A549 (cell line): Measurements from ENCODE around the gene SOX13. TPM values are rescaled to one million over a fixed set of nuclear protein-coding genes. Genes with fewer than 3 reads are reported as not detected.

ENCODE experiments used
- ATAC-seq, 2 experiments: fragments of 200-7000 bp in 1 of 2; fragments of >200 bp in 1 of 2; cut with Nextera tagmentation in 1 of 2; cut with Tn5 transposase in 1 of 2; 3 replicates each; pipeline versions ENCODE4 v1.8.0 to v1.9.1; 2018 to 2020; ENCODE audit warnings: mild to moderate bottlenecking in 1 of 2, moderate library complexity in 1 of 2
- CTCF ChIA-PET: fragments of 300-600 bp; sonication (Branson Sonifier 250); formaldehyde crosslinking; extraction: SDS; loops from one replicate; lab custom pipeline; 2021; ENCODE audit warnings: antibody characterized with exemption, inconsistent platforms; lab: Yijun Ruan, JAX
- POLR2A ChIA-PET: fragments of 350-600 bp; formaldehyde crosslinking; extraction: SDS; loops from one replicate; lab custom pipeline; 2021; ENCODE audit warnings: antibody characterized with exemption, inconsistent platforms; lab: Yijun Ruan, JAX
- DNase-seq, 2 experiments: peaks; one replicate each; pipeline versions ENCODE4 v3.0.0 to v3.0.0-alpha.2; 2011 to 2016; ENCODE audit warnings: low read depth in 1 of 2, low spot score in 1 of 2
- FAIRE-seq: peaks from 2 replicates; lab custom pipeline; 2011; peaks lifted over from hg19 to GRCh38; lab: Jason Lieb, UNC
- H3K27ac ChIP-seq, 2 experiments: fragments of >200 bp; sonication (Bioruptor Twin); formaldehyde crosslinking; 3 replicates each; pipeline ENCODE4 v1.5.1; 2016 to 2017
- H3K4me1 ChIP-seq: fragments of >200 bp; sonication (Bioruptor Twin); formaldehyde crosslinking; 3 replicates; pipeline ENCODE4 v1.6.1; 2016
- H3K4me2 ChIP-seq: fragments of >200 bp; sonication (Bioruptor Twin); formaldehyde crosslinking; 3 replicates; pipeline ENCODE4 v1.6.1; 2016
- H3K4me3 ChIP-seq: fragments of >200 bp; sonication (Bioruptor Twin); formaldehyde crosslinking; 3 replicates; pipeline ENCODE4 v1.5.1; 2016
- H3K9me3 ChIP-seq: fragments of >200 bp; sonication (Bioruptor Twin); formaldehyde crosslinking; 3 replicates; pipeline ENCODE4 v1.6.1; 2016
- BHLHE40 ChIP-seq: IDR thresholded peaks from 2 replicates; pipeline ENCODE4 v1.6.1; 2012; ENCODE audit warnings: low read depth, low read length, inconsistent platforms
- CBX8 ChIP-seq: fragments of 200-600 bp; sonication (generic); IDR thresholded peaks from 2 replicates; pipeline ENCODE4 v1.6.1; 2016
- CEBPB ChIP-seq, 2 experiments: fragments of >200 bp in 1 of 2; sonication (Bioruptor Twin) in 1 of 2; formaldehyde crosslinking in 1 of 2; IDR thresholded peaks; 2 replicates each; pipeline ENCODE4 v1.6.1; 2012 to 2016
- CHD2 ChIP-seq: fragments of 150-350 bp; IDR thresholded peaks from 2 replicates; pipeline ENCODE4 v1.6.1; 2014; ENCODE audit warnings: low read length; ENCODE audit not compliant: partially characterized antibody
- CHD4 ChIP-seq: fragments of 200-600 bp; sonication (generic); IDR thresholded peaks from 2 replicates; pipeline ENCODE4 v1.6.1; 2016; ENCODE audit warnings: antibody characterized with exemption, mild to moderate bottlenecking, borderline replicate concordance
- EHF ChIP-seq: fragments of 250-450 bp; sonication (Bioruptor Pico); IDR thresholded peaks from 2 replicates; pipeline ENCODE4 v1.5.0; 2020; ENCODE audit warnings: mild to moderate bottlenecking
- EP300 ChIP-seq, 2 experiments: fragments of >200 bp; sonication (Bioruptor Twin); formaldehyde crosslinking; IDR thresholded peaks; 2 replicates in 1 of 2; 3 replicates in 1 of 2; pipeline ENCODE4 v1.6.1; 2016 to 2017
- ESRRA ChIP-seq: fragments of 150-350 bp; IDR thresholded peaks from 2 replicates; pipeline ENCODE4 v1.6.1; 2014; ENCODE audit warnings: mild to moderate bottlenecking, low read length, borderline replicate concordance
- FOSB ChIP-seq: fragments of 250-450 bp; sonication (Bioruptor Pico); IDR thresholded peaks from 2 replicates; pipeline ENCODE4 v1.5.0; 2020; ENCODE audit warnings: mild to moderate bottlenecking, moderate library complexity
- FOXS1 ChIP-seq: fragments of 250-450 bp; sonication (Bioruptor Pico); IDR thresholded peaks from 2 replicates; pipeline ENCODE4 v1.5.0; 2020; ENCODE audit warnings: mild to moderate bottlenecking, moderate library complexity
- HEYL ChIP-seq: fragments of 250-450 bp; sonication (Bioruptor Pico); IDR thresholded peaks from 2 replicates; pipeline ENCODE4 v1.8.0; 2021; ENCODE audit warnings: mild to moderate bottlenecking, moderate library complexity
- HOXB13 ChIP-seq: fragments of 250-450 bp; sonication (Bioruptor Pico); IDR thresholded peaks from 2 replicates; pipeline ENCODE4 v1.5.0; 2020; ENCODE audit warnings: low read depth, mild to moderate bottlenecking, moderate library complexity
- KDM1A ChIP-seq: fragments of 200-600 bp; sonication (generic); IDR thresholded peaks from 2 replicates; pipeline ENCODE4 v1.6.1; 2016; ENCODE audit warnings: low read depth, mild to moderate bottlenecking
- MAFK ChIP-seq: fragments of 450-650 bp; IDR thresholded peaks from 2 replicates; pipeline ENCODE4 v1.6.1; 2014; ENCODE audit not compliant: partially characterized antibody
- NR3C1 ChIP-seq: fragments of >200 bp; sonication (Bioruptor Twin); formaldehyde crosslinking; IDR thresholded peaks from 3 replicates; pipeline ENCODE4 v1.6.1; 2017
- POLR2AphosphoS2 ChIP-seq: conservative IDR thresholded peaks from 2 replicates; pipeline ENCODE4 v1.6.1; 2012; ENCODE audit warnings: low read length, improper control_type of control experiment, inconsistent platforms
- RAD21 ChIP-seq, 2 experiments: fragments of >200 bp in 1 of 2; sonication (Bioruptor Twin) in 1 of 2; formaldehyde crosslinking in 1 of 2; IDR thresholded peaks in 1 of 2; conservative IDR thresholded peaks in 1 of 2; 2 replicates in 1 of 2; 3 replicates in 1 of 2; pipeline ENCODE4 v1.6.1; 2012 to 2018; ENCODE audit warnings: inconsistent platforms in 1 of 2
- RARB ChIP-seq: fragments of 250-450 bp; sonication (Bioruptor Pico); IDR thresholded peaks from 2 replicates; pipeline ENCODE4 v1.8.0; 2021; ENCODE audit warnings: mild to moderate bottlenecking, moderate library complexity
- RCOR1 ChIP-seq: fragments of 150-350 bp; IDR thresholded peaks from 2 replicates; pipeline ENCODE4 v1.6.1; 2014; ENCODE audit warnings: antibody characterized with exemption, low read length, low read depth
- RFX5 ChIP-seq: fragments of 450-650 bp; IDR thresholded peaks from 2 replicates; pipeline ENCODE4 v1.7.1; 2014; ENCODE audit warnings: antibody characterized with exemption, mild to moderate bottlenecking, moderate library complexity
- RNF2 ChIP-seq: fragments of 200-600 bp; sonication (generic); IDR thresholded peaks from 2 replicates; pipeline ENCODE4 v1.6.1; 2016; ENCODE audit warnings: low read depth, mild to moderate bottlenecking, antibody characterized with exemption, moderate library complexity, borderline replicate concordance
- SMC3 ChIP-seq: fragments of >200 bp; sonication (Bioruptor Twin); formaldehyde crosslinking; IDR thresholded peaks from 3 replicates; pipeline ENCODE4 v1.6.1; 2018; ENCODE audit warnings: inconsistent platforms
- ZC3H11A ChIP-seq: fragments of 450-650 bp; IDR thresholded peaks from 2 replicates; pipeline ENCODE4 v1.6.1; 2014; ENCODE audit warnings: antibody characterized with exemption, mild to moderate bottlenecking
- ZNF302 ChIP-seq: fragments of 250-450 bp; sonication (Bioruptor Pico); IDR thresholded peaks from 2 replicates; pipeline ENCODE4 v1.9.0; 2021; ENCODE audit warnings: inconsistent platforms, mild to moderate bottlenecking, moderate library complexity
- ZSCAN20 ChIP-seq: fragments of 250-450 bp; sonication (Bioruptor Pico); IDR thresholded peaks from 2 replicates; pipeline ENCODE4 v1.8.0; 2022; ENCODE audit warnings: mild to moderate bottlenecking, moderate library complexity
- WGBS: methylation state at CpG from one replicate; pipeline ENCODE4 v1.1.6; 2017; ENCODE audit errors: missing lambda C conversion rate; 5-methylcytosine and 5-hydroxymethylcytosine counted together
- polyA plus RNA-seq, 4 experiments: library from polyadenylated mRNA; depleted of rRNA in 3 of 4; stranded (reverse); fragments of >200 nt; fragmentation: RNase III in 1 of 4; extraction: RNeasy Plus Mini Kit Qiagen cat#74134 plus additional on column Dnase treatment in 1 of 4; gene quantifications; 2 replicates in 3 of 4; 3 replicates in 1 of 4; pipeline ENCODE4 v1.2.3, GENCODE V29; 2011 to 2017
- TF ChIP-seq, protein P1 (sequence below): IDR thresholded peaks from 2 replicates; pipeline ENCODE4 v1.6.1; 2012
- TF ChIP-seq, protein P2 (sequence below): IDR thresholded peaks from 2 replicates; pipeline ENCODE4 v1.6.1; 2012
- TF ChIP-seq, protein P3 (sequence below): fragments of 450-650 bp; IDR thresholded peaks from 2 replicates; pipeline ENCODE4 v1.6.1; 2014; ENCODE audit warnings: antibody characterized with exemption
- TF ChIP-seq, protein P4 (sequence below): fragments of >200 bp; sonication (Bioruptor Twin); formaldehyde crosslinking; IDR thresholded peaks from 2 replicates; pipeline ENCODE4 v1.6.1; 2016

The SOX13 gene
- polyA plus RNA-seq, 2 of the 4 experiments (the other 2 are of a cell fraction): 6.8 to 9.8 TPM

DNA sequence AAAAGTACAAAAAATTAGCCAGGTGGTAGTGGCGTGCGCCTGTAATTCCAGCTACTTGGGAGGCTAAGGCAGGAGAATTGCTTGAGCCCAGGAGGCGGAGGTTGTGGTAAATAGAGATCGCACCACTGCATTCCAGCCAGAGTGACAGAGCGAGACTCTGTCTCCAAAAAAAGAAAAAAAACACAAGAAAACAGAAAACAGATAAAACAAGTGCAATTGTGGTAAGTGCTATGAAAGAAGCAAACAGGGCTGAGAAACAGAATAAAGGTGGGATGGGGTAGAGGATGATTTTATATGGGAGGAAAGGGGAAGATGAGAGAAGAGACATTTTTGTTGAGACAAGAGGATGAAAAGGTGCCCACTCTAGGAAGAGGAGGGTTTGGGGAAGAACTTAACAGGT, 5.0 kb upstream of the SOX13 start (continued):
- TF ChIP-seq, protein P1, sequence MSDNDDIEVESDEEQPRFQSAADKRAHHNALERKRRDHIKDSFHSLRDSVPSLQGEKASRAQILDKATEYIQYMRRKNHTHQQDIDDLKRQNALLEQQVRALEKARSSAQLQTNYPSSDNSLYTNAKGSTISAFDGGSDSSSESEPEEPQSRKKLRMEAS: no peak
- TF ChIP-seq ZSCAN20 (CRISPR knock-in tag) (no peak), NR3C1 (no peak), MAFK (no peak), POLR2AphosphoS2 (no peak), EHF (CRISPR knock-in tag) (no peak), RAD21 (conservative IDR thresholded peaks at IDR 0.05 in 1 of 2, IDR thresholded peaks at IDR 0.05 in 1 of 2) (no peak)

DNA sequence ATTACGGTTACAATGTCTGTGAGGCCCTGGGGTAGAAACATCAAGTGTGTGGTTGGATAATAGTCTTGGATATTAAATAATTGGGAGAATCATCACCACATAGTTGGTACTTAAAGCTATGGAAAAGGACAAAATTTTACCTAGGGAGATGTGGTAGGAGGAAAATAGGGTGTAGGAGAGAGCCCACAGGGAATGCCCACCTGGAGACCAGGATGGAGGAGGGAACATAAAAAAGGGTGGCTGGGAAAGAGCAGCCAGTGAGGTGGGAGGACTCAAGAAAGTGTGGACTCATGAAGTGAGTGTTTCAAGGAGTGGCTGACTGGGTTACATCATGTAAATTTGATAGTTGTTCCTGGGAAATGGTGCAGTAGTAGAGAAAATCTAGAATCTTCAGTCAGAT, 3.0 kb upstream of the SOX13 start:
- no peak overlapping the region for H3K27ac ChIP-seq
- H3K4me2 ChIP-seq: no peak overlapping the region
- H3K4me3 ChIP-seq: no peak overlapping the region
- TF ChIP-seq CHD2: no peak
- no peak for TF ChIP-seq HEYL (CRISPR knock-in tag)
- no peak for TF ChIP-seq EP300 (IDR thresholded peaks at IDR 0.05)
- no peak for TF ChIP-seq FOXS1 (CRISPR knock-in tag)
- TF ChIP-seq CBX8: no peak
- TF ChIP-seq ZNF302 (CRISPR knock-in tag): no peak
- TF ChIP-seq ZC3H11A: no peak
- no peak for TF ChIP-seq RARB
- TF ChIP-seq SMC3: no peak
- TF ChIP-seq FOSB (CRISPR knock-in tag): no peak
- TF ChIP-seq RCOR1: no peak
- no peak for TF ChIP-seq KDM1A
- no peak for TF ChIP-seq ESRRA
- no peak for TF ChIP-seq MAFK
- no peak for TF ChIP-seq BHLHE40
- TF ChIP-seq RNF2: no peak
- no peak for TF ChIP-seq HOXB13 (CRISPR knock-in tag)
- no peak for TF ChIP-seq RAD21 (conservative IDR thresholded peaks at IDR 0.05 in 1 of 2, IDR thresholded peaks at IDR 0.05 in 1 of 2)
- ChIA-PET CTCF (interaction anchor here (1.1 to 2.8 kb wide), 4 partner anchors 9 to 198 kb away, joined by 3 to 26 read pairs (median 5); no protein-coding TSS in a partner anchor), POLR2A (no interaction called here)
- FAIRE-seq (no peak), ATAC-seq (no peak), DNase-seq (no peak)
- H3K4me1 ChIP-seq: no peaks in the 10 kb centered on the region; the same call in 2 of the 3 replicates
- no peaks in the 10 kb centered on the region for H3K9me3 ChIP-seq
- 83% methylated on average over 1 of the region's 1 CpG for WGBS

DNA sequence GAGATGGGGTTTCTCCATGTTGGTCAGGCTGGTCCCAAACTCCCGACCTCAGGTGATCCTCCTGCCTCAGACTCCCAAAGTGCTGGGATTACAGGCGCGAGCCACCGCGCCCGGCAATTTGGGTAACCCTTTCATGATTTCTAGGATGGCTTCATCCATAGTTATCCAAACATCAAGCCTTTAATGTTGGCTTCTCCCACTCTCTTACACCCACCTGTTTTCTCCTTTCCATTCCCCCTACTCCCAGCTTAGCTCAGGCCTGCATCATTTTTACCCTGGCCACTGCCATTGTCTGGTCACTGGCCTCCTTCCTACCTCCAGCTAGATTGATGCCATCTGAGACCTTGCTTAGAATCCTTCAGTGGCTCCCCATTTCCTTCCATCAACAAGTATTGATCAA, 2.0 kb upstream of the SOX13 start:
- 92% methylated on average over 6 of the region's 6 CpGs for WGBS
- DNase-seq: no peak
- no peak for ATAC-seq
- ChIA-PET CTCF (interaction anchor here (0.6 to 2.8 kb wide), 5 partner anchors 8 to 199 kb away, joined by 3 to 26 read pairs (median 5); no protein-coding TSS in a partner anchor), POLR2A (no interaction called here)
- no peak overlapping the region for H3K4me2 ChIP-seq
- FAIRE-seq: no peak
- H3K9me3 ChIP-seq: no peaks in the 10 kb centered on the region
- peaks cover 6% of the 10 kb centered on the region; the same call in 1 of the 3 replicates for H3K4me1 ChIP-seq
- no peak overlapping the region for H3K4me3 ChIP-seq
- TF ChIP-seq CEBPB (IDR thresholded peaks at IDR 0.05): no peak
- no peak for TF ChIP-seq RARB
- TF ChIP-seq RFX5: no peak
- TF ChIP-seq, protein P2, sequence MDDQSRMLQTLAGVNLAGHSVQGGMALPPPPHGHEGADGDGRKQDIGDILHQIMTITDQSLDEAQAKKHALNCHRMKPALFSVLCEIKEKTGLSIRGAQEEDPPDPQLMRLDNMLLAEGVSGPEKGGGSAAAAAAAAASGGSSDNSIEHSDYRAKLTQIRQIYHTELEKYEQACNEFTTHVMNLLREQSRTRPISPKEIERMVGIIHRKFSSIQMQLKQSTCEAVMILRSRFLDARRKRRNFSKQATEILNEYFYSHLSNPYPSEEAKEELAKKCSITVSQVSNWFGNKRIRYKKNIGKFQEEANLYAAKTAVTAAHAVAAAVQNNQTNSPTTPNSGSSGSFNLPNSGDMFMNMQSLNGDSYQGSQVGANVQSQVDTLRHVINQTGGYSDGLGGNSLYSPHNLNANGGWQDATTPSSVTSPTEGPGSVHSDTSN: no peak
- TF ChIP-seq CHD4: no peak
- TF ChIP-seq, protein P3, sequence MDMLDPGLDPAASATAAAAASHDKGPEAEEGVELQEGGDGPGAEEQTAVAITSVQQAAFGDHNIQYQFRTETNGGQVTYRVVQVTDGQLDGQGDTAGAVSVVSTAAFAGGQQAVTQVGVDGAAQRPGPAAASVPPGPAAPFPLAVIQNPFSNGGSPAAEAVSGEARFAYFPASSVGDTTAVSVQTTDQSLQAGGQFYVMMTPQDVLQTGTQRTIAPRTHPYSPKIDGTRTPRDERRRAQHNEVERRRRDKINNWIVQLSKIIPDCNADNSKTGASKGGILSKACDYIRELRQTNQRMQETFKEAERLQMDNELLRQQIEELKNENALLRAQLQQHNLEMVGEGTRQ: no peak
- TF ChIP-seq, protein P4, sequence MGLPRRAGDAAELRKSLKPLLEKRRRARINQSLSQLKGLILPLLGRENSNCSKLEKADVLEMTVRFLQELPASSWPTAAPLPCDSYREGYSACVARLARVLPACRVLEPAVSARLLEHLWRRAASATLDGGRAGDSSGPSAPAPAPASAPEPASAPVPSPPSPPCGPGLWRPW: no peak
- H3K27ac ChIP-seq: no peak overlapping the region
